Sigmoid colon (tissue), 4 donors: ENCODE results near the gene VPS35L.

ENCODE experiments used
- POLR2A ChIP-seq, 2 donors: fragments of 450-650 bp; IDR thresholded peaks; one replicate each; pipeline ENCODE4 v1.6.1; 2016; ENCODE audit warnings: antibody characterized with exemption in 2 of 2, mild to moderate bottlenecking in 2 of 2, moderate library complexity in 2 of 2
- POLR2AphosphoS5 ChIP-seq, 4 donors: sonication (generic); formaldehyde crosslinking; IDR thresholded peaks; one replicate each; pipeline ENCODE4 v1.6.1; 2017; ENCODE audit warnings: antibody characterized with exemption in 4 of 4
- TF ChIP-seq, protein P1 (sequence below), 4 experiments: fragments of 450-650 bp in 3 of 4; fragments of 200-600 bp in 1 of 4; IDR thresholded peaks; one replicate each; pipeline ENCODE4 v1.5.1; 2016 to 2019; ENCODE audit warnings: antibody characterized with exemption in 4 of 4, mild to moderate bottlenecking in 3 of 4, moderate library complexity in 2 of 4

DNA sequence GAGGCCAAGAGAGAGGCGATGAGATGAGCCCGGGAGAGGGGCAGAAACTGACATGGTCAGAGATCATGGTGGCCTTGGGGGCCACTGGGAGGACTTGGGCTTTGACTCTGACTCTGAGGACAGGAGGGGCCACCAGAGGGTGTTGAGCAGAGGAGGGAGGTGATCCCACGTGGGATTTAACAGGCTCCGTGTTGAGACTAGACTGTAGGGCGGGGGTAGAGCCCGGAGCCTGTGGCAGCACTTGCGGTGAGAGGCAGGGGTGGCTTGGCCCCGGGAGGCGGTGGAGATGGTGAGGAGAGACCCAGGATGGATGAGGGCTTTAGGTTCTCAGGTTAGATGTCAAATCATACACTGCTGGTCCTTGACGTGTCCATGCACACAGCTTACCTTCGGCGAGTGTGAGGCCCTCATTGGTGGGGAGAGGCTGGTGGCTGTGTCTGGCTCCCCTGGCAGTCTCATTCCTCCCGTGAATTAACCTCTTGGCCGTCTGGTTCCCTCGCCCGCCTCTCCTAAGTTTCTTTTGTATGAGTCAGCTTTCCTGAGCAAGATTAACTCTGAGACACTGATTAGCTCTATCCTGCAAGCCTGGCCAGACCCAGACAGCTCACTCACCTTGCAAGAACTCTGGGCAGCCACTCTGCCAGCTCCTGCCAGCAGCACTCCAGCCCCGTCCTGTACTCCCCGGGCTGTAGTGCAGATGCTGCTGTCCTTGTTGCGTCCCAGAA, 39.7 kb downstream of the VPS35L start:
- TF ChIP-seq POLR2A (IDR thresholded peaks at IDR 0.05) (no peak), POLR2AphosphoS5 (IDR thresholded peaks at IDR 0.05) (no peak)
- TF ChIP-seq, protein P1, sequence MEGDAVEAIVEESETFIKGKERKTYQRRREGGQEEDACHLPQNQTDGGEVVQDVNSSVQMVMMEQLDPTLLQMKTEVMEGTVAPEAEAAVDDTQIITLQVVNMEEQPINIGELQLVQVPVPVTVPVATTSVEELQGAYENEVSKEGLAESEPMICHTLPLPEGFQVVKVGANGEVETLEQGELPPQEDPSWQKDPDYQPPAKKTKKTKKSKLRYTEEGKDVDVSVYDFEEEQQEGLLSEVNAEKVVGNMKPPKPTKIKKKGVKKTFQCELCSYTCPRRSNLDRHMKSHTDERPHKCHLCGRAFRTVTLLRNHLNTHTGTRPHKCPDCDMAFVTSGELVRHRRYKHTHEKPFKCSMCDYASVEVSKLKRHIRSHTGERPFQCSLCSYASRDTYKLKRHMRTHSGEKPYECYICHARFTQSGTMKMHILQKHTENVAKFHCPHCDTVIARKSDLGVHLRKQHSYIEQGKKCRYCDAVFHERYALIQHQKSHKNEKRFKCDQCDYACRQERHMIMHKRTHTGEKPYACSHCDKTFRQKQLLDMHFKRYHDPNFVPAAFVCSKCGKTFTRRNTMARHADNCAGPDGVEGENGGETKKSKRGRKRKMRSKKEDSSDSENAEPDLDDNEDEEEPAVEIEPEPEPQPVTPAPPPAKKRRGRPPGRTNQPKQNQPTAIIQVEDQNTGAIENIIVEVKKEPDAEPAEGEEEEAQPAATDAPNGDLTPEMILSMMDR (IDR thresholded peaks at IDR 0.05): no peak
